Measurements from ENCODE around the gene SEPSECS.

DNA sequence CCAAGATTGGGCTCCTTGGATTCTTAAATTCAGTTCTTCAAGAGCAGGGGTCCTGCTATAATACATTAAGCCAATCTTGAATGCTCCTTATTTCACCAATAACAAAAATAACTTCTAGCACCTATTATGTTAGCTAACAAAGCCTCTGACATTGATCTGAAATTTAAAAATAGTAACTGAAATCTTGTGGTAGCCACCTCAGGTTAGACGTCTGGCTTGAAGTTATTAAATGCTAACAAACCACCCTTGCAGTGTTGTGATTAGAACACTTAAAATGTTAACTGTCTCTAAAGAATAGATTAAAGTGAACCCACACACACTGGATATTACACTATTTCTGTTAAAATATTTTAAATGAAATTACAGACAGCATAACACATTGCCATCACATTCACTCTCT, 79.7 kb downstream of the SEPSECS start:
- TF ChIP-seq, protein P1, sequence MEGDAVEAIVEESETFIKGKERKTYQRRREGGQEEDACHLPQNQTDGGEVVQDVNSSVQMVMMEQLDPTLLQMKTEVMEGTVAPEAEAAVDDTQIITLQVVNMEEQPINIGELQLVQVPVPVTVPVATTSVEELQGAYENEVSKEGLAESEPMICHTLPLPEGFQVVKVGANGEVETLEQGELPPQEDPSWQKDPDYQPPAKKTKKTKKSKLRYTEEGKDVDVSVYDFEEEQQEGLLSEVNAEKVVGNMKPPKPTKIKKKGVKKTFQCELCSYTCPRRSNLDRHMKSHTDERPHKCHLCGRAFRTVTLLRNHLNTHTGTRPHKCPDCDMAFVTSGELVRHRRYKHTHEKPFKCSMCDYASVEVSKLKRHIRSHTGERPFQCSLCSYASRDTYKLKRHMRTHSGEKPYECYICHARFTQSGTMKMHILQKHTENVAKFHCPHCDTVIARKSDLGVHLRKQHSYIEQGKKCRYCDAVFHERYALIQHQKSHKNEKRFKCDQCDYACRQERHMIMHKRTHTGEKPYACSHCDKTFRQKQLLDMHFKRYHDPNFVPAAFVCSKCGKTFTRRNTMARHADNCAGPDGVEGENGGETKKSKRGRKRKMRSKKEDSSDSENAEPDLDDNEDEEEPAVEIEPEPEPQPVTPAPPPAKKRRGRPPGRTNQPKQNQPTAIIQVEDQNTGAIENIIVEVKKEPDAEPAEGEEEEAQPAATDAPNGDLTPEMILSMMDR (IDR thresholded peaks at IDR 0.05): no peak
- no peak for TF ChIP-seq POLR2A (IDR thresholded peaks at IDR 0.05)

Measured in lower leg skin (tissue), 3 donors.